ENCODE measurements around the gene CLEC10A. TPM values are rescaled to one million over a fixed set of nuclear protein-coding genes. Genes with fewer than 3 reads are reported as not detected.
"Not testable (repeated sequence)": the region's sequence is repeated elsewhere in the genome, so short reads cannot be mapped to it uniquely, and the experiment has no call there.

The CLEC10A gene
- polyA plus RNA-seq, 4 donors: 1.1 to 2.3 (median 1.3) TPM

DNA sequence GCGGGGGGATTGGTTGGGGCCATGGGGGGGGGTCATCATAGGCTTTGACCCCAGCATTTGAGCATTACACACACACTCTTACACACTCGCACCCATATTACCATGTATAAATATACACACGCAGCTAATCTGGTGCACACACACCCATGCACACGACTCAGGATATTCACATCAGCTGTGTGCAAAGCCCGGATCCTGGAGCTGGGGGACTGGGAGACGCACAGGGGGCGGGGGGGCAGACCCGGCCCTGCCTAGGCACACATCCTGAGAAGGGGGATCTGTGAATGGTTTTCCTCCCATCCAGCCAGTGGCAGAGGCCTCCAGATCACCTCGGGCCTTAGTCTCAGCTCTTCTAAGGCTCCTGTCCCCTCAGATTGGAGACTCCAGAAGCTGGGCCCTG, 28.9 kb upstream of the CLEC10A start:
- DNase-seq (ENCODE audit: low read depth in 4 of 4, low spot score in 2 of 4): no peak

DNA sequence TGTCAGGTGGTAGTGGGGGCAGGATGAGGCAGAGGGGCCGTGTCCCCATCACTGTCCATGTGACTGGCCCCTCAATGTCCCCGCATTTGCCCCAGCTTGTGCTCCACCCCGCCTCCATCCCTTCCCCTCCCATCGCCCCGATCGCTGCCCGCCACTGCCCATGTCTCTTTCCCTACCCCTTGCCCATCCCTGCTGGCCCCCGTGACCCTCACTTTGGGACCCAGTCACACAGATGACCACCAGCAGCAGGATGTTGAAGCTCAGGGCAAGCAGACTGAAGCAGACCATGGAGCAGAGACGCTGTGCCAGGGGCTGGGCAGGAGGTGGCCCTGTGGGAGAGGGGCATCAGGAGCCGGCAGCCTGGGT, 28.5 kb upstream of the CLEC10A start:
- no peak for DNase-seq (ENCODE audit: low read depth in 4 of 4, low spot score in 2 of 4)

DNA sequence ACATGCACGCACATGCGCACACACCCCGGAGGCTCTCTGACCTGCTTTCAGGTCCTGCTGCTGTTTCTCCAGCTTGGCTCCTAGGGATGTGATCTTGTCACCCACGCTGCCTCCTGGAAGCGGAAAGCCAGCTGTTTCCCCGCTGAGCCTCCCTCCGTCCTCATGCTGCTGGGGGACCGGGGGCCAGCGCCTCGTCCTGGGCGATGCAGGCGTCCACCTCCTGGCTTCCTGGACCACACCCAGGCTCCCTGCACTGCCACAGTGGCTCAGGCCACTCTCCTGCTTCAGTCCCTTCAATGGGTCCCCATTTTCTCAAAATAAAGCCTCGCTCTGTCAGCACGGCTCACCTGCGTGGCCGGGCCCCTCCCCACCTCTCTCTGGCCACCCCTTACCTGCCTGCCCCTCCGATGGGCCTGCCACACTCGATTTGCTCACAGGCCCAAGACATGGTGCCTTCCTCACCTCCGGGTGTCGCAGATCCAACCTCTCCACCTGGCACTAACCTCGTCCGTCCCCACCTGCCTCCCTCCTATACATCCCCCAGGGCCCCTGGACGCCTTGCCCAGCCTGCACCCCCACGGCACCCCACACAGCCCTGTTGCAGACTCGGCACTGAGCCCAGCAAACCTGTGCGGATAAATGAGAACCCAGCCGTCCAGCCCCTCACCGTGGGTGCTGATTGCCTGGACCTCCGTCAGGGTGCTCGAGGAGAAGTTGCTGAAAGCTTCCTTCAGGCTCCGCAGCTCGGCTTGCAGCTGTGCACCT, 27.9 kb upstream of the CLEC10A start:
- DNase-seq (ENCODE audit: low read depth in 4 of 4, low spot score in 2 of 4): no peak

DNA sequence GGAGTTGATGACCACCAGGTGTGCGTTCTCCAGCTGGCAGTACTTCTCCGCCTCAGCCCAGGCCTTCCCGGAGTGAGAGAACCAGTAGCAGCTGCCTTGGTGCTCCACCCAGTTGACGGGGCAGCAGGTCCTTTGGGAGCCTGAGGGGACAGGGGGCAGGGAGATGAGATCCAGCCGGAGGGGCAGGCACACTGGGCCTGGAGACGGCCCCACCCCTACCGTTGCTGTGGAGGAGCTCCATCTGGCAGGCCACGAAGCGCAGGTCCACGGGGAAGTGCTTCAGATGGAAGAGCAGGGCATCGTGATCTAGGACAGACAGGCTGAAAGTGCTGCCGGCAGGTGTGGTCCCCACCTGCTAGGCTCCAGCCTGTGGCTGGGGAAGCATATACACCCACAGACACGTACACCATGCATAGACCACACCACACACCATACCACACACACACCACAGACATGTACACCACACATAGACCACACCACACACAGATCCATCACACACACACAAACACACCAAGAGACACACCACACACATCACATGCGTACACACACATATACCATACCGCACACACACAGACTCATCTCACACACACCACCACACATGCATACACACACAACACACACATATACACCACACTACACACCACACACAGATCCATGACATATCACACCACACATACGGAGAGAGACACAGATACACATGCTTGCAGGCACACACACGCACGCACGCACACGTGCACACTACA, 27.1 kb upstream of the CLEC10A start:
- DNase-seq (ENCODE audit: low read depth in 4 of 4, low spot score in 2 of 4): no peak

DNA sequence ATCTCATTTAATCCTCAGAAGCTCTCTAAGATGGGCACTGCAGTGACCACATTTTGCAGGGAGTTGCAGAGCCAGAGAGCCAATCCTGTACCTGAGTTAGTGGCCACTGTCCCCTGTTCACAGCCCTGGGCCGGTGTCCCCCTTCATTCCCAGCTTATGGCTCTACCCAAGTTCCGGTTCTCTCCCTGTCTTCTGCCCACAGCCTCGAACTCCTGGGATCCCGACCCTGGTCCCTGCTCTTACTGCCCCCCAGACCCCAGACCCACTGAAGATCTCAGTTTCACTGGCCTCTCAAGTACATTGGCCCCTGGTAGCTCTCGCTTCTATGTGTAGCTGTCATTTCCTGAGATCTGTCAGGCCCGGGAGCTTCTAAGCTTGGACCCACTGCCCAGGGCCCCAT, 22.4 kb upstream of the CLEC10A start:
- no peak for DNase-seq (ENCODE audit: low read depth in 4 of 4, low spot score in 2 of 4)

DNA sequence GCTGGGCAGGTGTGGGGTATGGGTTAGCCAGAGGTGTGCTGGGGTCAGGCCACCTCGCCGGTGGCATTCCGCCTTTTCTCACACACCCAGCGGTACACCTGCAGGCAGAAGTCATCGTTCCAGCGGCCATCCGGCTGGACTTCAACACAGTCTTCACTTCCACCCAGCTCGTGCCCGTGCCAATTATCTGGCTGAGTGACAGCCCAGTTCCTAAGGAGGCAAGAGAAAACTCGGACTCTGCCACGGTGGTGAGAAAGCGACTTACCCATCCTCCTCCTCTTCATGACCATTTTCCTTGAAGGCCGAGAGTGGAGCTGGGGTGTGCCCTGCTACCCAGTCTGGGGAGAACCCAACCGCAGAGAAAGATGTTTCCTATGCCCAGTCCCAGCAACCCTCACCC, 21.5 kb upstream of the CLEC10A start:
- DNase-seq (ENCODE audit: low read depth in 4 of 4, low spot score in 2 of 4): no peak

DNA sequence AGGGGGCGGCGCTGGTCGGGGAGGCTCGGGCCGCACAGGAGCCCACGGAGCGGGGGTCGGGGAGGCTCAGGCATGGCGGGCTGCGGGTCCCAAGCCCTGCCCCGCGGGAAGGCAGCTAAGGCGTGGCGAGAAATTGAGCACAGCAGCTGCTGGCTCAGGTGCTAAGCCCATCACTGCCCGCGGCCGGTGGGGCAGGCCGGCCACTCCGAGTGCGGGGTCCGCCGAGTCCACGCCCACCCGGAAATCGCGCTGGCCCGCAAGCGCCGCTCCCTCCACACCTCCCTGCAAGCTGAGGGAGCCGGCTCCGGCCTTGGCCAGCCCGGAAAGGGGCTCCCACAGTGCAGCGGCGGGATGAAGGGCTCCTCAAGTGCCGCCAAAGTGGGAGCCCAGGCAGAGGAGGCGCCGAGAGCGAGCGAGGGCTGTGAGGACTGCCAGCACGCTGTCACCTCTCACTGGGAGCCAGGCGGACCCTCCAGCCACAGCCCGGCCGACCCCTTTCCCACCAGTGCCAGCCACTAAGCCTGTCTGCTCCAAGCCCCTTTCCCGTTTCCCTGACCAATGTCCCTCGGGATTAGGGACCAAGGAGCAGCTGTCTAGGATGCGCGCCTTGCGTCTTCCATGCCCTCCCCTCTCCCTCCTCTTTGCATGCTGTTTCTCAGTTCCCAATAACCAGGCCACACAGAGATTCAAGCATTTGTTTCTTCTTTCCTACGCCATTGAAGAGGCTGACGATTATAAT, 20.8 kb upstream of the CLEC10A start:
- DNase-seq (ENCODE audit: low read depth in 4 of 4, low spot score in 2 of 4): not testable (repeated sequence)

DNA sequence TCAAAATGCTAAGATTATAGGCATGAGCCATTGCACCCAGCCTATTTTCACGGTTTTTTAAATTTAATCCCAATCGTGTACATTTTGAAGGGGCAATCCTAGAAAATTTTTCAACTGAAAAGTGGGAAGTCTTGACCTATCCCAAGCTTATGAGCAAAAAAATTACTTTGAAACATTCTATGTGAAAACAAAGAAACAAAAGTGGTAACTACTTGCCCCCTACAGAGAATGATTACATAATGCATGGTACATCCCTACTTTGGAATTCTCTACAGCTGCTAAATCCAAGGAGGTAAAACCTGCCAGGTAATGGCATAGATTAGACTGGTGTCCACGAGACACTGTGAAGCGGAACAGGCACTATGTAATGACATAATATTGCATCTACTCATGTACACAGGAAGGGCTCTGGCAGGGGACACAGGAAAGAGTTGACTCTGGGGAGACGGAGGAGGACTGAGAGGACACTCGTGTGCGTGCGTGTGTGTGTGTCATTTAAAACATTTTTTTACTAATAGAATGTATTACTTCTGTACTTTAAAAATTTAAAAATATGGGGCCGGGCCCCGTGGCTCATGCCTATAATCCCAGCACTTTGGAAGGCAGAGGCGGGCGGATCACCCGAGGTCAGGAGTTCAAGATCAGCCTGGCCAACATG, 18.9 kb upstream of the CLEC10A start:
- no peak for DNase-seq (ENCODE audit: low read depth in 4 of 4, low spot score in 2 of 4)

DNA sequence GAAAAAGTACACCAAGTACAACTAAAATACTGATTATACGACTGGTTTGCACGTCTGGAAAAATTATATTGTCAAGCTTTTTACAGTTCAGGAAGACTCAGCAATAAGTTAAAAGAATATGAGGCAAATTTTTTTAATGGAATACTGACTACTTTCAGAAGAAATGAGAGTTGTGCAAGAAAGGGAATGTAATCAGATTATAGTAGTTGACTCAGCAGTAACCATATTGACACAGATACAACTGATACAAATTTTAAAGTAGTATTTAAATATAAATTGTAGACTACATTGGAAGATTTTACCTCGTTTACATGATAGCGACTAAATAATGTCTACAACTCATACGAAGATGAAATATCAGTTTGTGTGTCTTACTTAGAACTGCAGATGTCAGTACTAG, 17.9 kb upstream of the CLEC10A start:
- DNase-seq (ENCODE audit: low read depth in 4 of 4, low spot score in 2 of 4): no peak

DNA sequence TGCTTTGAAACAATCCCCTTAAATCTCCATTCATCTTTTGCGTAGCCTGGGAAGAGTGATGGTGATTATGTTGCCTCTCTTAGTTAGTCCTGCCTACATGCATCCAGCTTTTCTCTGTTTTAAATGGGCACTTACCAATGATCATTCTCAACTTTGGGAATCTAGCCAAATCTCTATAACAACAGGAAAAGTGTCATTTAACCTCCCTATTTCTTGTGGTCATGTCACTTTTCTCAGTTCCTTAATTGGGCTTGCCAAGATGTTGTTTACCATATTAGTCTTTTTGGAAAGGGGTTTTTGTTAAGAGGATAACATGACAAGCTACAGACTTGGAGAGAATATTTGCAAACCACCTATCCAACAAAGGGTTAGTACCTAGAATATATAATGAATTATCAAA, 15.6 kb upstream of the CLEC10A start:
- no peak for DNase-seq (ENCODE audit: low read depth in 4 of 4, low spot score in 2 of 4)

DNA sequence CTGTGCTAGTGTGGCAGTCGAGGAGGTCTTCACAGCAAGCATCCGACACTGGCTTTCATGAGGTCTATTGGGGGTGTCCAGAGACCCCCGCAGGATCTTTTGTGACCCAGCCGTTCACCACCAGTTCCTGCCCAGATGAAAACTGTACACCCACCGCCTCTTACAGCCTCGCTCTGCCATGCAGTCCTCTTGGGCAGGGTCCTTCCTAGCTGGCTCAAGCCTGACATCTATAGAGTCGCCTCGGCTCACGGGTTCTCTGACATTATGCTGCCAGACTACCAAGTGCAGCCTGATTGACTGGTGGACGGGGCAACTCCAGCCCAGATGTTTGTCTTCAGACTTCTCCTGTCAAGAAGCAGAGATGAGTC, 14.6 kb upstream of the CLEC10A start:
- no peak for DNase-seq (ENCODE audit: low read depth in 4 of 4, low spot score in 2 of 4)

DNA sequence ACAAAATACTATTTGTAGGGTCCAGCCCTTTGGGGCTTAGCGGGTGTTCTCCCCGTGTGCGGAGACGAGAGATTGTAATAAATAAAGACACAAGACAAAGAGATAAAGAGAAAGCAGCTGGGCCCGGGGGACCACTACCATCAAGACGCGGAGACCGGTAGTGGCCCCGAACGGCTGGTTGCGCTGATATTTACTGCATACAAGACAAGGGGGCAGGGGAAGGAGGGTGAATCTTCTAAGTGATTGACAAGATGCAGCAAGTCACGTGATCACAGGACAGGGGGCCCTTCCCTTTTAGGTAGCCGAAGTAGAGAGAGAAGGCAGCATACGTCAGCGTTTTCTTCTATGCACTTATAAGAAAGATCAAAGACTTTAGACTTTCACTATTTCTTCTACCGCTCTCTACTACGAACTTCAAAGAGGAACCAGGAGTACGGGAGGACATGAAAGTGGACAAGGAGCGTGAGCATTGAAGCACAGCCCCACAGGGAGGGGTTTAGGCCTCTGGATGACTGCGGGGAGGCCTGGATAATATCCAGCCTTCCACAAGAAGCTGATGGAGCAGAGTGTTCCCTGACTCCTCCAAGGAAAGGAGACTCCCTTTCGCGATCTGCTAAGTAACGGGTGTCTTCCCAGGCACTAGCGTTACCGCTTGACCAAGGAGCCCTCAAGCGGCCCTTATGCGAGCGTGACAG, 11.4 kb upstream of the CLEC10A start:
- DNase-seq (ENCODE audit: low read depth in 4 of 4, low spot score in 2 of 4): not testable (repeated sequence)

DNA sequence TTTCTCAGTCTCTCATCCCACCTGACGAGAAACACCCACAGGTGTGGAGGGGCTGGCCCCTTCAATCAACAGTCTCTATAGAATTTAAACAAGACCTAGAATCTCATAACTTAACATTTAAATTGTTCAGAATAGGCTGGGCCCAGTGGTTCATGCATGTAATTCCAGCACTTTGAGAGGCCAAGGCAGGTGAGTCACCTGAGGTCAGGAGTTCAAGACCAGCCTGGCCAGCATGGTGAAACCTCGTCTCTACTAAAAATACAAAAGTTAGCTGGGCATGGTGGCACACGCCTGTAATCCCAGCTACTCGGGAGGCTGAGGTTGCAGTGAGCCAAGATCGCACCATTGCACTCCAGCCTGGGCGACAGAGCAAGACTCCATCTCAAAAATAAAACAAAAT, 9.5 kb upstream of the CLEC10A start:
- not testable (repeated sequence) for DNase-seq (ENCODE audit: low read depth in 4 of 4, low spot score in 2 of 4)

DNA sequence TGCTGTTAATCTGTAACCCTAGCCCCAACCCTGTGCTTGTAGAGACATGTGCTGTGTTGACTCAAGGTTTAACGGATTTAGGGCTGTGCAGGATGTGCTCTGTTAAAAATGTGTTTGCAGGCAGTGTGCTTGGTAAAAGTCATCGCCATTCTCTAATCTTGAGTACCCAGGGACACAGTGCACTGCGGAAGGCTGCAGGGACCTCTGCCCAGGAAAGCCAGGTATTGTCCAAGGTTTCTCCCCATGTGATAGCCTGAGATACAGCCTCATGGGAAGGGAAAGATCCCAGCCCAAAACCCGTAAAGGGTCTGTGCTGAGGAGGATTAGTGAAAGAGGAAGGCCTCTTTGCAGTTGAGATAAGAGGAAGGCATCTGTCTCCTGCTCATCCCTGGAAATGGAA, 8.4 kb upstream of the CLEC10A start:
- not testable (repeated sequence) for DNase-seq (ENCODE audit: low read depth in 4 of 4, low spot score in 2 of 4)

DNA sequence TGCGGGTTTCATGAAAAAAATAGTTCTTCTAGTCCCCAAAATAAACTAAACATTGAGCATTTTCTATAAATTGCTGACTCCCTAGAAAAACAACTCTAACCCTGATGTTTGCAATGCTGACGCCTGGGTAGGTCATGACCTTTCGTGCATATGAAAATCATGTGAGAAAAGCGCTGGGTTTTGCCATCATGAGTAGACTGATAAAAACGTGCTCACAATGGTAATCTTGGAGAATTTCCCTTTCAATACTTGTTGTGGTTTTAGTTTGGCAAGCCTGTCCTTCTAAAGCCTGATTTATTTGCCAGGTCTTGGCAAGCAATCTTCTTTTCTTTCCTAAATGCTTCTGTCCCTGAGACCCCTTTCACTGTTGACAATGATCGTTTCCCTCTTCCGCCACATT, 4.0 kb upstream of the CLEC10A start:
- DNase-seq (ENCODE audit: low read depth in 4 of 4, low spot score in 2 of 4): no peak

DNA sequence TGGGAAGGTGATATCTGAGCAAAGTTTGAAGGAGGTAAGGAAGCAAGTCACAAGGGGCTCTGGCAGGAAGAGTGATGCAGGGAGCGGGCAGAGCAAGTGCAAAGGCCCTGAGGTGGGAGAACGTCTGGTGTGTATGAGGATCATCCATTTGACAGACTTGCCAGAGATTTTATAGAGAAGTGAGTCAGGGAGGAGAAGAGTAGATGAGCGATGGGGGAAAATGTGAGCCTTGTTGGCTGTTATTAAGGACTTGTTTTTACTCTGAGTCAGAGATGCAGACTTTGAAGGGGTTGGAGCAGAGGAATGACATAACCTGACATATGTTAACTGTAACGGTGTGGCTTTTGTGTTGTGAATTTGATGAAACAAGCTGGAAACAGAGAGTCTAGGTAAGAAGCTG, 3.5 kb upstream of the CLEC10A start:
- no peak for DNase-seq (ENCODE audit: low read depth in 4 of 4, low spot score in 2 of 4)

DNA sequence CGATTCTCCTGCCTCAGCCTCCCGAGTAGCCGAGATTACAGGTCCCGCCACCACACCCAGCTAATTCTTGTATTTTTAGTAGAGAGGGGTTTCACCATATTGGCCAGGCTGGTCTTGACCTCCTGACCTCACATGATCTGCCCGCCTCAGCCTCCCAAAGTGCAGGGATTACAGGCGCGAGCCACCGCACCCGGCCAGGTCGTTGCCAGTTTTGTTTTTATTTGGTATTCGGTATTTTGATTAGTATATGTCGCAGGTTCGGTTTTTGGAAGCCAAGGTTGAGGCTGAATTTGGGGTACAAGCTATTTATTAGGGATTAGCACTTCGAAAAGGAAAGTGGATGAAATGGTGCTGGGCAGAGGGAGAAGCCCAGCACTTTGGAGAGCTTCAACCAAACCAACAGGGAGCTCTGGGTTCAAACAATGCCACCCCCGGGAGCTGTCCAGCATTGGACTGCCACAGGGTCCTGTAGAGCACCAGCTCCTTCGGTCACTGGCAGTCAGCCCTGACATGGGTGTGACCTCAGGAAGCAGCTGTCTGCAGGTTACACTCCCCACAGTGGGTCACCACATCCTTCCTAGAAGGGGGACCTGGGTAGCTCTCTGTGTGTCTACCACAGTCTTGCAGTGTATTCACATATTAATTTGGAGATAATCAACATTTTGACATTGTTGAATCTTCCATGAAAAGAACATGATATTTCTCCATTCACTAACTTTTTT, 1.5 kb upstream of the CLEC10A start:
- no peak for DNase-seq (ENCODE audit: low read depth in 4 of 4, low spot score in 2 of 4)

DNA sequence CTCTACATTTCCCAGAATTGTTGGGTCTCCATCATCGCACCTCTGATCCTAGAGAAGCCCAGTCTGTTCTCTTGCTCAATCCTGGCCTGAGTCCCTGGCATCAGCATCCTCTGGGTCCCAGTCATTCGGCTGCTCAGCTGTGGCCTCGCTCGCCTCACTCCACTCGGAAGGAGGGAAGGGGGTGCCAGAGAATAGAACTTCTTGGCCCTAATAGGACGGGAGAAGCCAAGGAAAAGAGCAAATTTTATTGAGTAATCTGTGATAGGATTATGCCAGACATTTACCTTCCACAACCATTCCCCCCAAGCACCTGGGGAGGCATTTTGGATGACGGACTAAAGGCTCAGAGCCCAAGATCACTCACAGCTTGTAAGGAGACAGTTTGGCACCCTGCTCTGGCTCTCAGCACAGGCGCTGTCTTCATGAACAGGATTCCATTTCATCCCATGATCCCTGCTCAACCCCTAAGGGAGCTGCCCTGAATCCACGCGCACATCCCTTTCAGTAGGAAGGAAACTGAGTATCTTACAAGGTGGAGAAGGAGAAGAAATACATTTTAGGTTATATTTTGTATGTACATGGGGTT, 498 bp upstream of the CLEC10A start:
- no peak for DNase-seq (ENCODE audit: low read depth in 4 of 4, low spot score in 2 of 4)

DNA sequence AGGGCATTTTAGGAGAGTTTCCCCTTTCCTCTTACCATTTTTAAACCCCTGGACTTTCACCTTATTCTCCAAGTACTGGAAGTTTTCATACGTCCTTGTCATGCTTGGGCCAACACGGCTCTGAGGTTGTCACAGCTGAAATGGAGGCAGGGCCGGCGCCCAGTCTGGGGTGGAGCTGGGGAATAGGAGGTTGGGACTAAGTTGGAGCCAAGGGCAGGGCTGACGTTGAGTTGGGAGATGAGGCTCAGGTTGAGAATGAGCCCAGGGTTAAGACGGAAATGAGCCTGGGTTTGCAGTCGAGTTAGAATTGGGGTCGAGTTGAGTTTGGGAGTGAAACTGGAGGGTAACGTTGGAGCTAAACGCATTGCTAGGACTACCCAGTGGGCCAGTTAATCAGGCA, 1.3 kb downstream of the CLEC10A start:
- DNase-seq (ENCODE audit: low read depth in 4 of 4, low spot score in 2 of 4): no peak
